Astrocyte of the hippocampus (primary cell): ENCODE results near the gene LRSAM1.

Experiments used
- DNase-seq: peaks from one replicate; pipeline ENCODE4 v3.0.0; 2011; ENCODE audit warnings: low read depth, low spot score

LRSAM1 gene

DNA sequence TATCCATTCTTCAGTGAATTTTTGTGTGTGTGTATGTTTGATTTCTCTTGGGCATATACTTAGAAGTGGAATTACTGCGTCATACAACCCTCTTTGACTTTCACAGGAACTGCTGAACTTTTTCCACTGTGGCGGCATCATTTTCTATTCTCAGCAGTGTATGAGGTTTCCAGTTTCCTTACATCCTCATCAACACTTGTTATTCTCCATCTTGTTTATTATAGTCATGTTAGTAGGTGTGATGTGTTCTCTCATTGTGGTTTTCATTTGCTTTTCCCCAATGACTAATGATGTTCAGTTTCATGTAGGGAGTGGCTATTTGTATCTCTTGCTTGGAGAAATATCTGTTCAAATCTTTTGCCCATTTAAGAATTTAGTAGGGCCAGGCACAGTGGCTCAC, 24.6 kb upstream of the LRSAM1 start:
- DNase-seq: no peak

DNA sequence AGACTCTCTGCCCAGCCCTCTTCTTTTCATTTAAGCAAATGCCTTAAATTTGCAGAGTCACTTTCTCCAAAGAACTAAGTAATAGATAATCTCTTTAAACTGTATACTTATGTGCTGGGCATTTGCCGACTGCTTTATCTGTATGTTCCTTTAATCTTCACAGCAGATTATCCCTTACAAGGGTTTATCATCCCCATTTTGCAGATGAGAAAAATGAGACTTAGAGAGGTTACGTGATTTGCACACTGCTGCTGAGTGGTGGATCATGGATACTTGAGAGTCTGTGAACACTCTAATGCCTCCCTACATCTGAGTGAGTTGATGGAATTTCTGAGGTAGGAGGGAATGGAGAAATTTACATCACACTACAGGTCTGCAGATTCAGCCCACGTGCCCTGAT, 23.0 kb upstream of the LRSAM1 start:
- DNase-seq: no peak

DNA sequence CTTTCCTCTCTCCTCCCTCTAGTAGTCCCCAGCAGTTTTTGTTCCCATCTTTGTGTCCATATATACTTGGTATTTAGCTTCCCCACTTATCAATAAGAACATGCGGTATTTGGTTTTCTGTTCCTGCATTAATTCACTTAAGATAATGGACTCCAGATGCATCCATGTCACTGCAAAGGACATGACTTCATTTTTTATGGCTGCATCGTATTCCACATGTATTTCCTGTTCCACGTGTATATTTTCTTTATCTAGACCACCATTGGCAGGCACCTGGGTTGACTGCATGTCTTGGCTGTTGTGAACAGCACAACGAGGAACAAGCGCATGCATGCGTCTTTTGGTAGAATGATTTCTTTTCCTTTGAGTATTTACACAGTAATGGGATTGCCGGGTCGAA, 20.9 kb upstream of the LRSAM1 start:
- DNase-seq: no peak

DNA sequence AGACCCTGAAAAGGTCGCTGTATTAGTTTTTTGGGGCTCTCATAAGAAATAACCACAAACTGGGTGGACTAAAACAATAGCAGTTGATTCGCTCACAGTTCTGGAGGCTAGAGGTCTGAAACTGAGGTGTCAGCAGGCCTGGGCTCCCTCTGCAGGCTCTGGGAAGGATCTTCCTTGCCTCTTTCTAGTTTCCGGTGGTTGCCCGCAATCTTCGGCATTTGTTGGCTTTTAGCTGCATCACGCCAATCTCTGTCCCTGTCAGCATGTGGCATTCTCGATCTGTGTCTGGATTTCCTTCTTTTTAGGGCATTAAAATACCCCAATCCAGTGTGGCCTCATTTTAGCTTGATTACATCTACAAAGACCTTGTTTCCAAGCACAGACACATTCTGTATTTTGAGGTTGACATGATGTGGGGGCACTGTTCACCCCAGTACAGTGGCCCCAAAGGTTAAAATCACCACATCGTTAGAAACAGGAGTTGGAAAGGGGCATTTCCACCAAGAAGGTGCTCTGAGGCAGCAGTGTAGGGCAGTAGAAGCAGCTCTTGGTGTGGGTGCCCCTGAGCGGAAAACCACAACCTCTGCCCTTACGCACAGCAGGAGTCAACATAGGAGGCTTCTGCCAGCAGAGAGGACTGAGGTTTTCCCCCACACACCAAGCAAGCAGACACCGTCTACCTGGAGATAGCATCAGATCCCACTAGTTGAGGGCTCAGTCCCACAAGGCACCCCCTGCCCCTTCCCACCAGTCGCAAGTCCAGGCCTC, 13.6 kb upstream of the LRSAM1 start:
- DNase-seq: no peak

DNA sequence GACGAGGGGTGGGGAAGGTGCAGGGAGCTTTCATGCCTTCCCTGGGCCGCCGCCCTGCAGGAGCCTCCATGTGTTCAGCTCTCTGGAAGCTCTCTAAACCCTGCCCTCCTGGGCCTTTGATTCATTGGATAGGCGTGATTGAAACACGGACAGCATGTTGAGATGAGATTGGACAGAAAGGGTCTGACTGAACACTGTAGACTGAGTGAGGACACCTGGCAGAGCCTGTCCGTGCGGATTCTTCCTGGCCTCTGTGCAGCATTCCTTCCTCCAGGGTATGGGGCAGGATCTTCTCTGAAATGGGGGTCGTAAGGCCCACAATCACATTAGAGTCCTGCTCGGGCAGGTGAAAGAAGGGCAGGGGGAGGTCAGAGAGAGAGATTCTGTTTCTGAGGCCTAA, 12.9 kb upstream of the LRSAM1 start:
- DNase-seq: no peak

DNA sequence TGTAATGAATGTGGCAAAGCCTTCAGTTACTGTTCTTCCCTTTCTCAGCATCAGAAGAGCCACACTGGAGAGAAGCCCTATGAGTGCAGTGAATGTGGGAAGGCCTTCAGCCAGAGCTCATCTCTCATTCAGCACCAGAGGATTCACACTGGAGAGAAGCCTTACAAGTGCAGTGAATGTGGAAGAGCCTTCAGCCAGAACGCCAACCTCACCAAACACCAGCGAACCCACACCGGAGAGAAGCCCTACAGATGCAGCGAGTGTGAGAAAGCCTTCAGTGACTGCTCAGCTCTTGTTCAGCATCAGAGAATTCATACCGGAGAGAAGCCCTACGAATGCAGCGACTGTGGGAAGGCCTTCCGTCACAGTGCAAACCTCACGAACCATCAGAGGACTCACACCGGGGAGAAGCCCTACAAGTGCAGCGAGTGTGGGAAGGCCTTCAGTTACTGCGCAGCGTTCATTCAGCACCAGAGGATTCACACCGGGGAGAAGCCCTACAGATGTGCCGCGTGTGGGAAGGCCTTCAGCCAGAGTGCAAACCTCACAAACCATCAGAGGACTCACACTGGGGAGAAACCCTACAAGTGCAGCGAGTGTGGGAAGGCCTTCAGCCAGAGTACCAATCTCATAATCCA, 6.9 kb upstream of the LRSAM1 start:
- no peak for DNase-seq

DNA sequence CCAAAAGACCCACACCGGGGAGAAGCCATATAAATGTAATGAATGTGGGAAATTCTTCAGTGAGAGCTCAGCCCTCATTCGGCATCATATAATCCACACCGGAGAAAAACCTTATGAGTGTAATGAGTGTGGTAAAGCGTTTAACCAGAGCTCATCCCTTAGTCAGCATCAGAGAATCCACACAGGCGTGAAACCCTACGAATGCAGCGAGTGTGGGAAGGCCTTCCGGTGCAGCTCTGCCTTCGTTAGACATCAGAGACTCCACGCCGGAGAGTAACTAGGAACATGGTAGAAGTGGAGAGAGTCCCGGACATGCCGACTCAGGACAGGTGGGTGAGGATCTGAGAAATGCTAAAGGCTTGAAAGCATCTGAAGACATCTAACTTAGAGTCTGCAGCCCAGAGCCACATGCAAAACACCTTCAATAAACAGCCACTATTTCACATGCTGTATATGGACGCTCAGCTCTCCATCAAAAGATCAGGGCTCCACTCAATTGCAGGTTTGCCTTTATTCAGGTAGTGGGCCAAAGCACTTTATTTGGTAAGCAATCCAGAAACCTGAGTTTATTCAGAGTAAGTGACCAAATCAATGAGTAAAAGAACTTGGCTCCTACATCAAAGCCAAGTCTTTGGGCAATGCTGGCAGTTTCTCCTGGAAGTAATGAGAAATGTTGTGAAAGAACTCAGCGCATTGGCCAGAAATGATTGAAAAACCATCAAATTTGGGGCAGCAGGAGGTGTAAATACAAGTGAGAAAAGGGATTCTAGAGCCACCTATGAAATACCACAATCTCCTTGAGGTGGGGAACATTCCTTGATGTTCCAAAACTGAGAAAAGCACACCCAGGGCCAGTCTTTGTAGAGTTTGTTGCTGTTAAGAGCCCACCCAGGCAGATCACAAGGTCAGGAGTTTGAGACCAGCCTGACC, 6.1 kb upstream of the LRSAM1 start:
- peak; percentile 69 for DNase-seq

DNA sequence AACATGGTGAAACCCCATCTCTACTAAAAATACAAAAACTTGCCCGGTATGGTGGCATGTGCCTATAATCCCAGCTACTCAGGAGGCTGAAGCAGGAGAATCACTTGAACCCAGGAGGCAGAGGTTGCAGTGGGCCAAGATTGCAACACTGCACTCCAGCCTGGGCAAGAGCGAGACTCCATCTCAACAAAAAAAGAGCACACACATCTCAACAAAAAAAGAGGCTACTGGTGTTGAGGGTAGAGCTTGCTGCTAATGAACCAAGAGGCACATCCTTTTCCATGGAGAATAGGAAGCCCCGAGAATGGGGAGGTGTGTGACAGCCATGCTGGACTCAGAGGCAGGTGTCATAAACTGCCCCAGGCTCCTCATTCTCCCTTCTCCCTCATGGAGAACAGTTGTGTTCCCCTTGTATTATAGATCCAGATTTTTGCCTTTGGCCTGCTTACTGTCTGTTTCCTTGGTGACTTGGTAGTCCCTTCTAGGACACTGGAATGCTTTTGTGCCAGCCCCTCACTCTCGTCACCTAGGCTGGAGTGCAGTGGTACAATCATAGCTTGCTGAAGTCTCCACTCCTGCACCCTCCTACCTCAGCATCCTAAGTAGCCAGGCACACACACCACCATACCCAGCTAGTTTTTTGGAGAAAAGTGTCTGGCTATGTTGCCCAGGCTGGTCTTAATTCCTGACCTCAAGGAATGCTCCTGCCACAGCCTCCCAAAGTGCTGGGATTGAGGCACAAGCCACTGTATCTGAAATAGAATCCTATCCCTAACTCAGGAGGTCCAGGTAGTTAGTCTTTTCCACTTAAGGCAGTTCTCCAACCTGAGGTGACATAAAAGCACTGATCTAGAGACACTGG, 5.2 kb upstream of the LRSAM1 start:
- DNase-seq: no peak

DNA sequence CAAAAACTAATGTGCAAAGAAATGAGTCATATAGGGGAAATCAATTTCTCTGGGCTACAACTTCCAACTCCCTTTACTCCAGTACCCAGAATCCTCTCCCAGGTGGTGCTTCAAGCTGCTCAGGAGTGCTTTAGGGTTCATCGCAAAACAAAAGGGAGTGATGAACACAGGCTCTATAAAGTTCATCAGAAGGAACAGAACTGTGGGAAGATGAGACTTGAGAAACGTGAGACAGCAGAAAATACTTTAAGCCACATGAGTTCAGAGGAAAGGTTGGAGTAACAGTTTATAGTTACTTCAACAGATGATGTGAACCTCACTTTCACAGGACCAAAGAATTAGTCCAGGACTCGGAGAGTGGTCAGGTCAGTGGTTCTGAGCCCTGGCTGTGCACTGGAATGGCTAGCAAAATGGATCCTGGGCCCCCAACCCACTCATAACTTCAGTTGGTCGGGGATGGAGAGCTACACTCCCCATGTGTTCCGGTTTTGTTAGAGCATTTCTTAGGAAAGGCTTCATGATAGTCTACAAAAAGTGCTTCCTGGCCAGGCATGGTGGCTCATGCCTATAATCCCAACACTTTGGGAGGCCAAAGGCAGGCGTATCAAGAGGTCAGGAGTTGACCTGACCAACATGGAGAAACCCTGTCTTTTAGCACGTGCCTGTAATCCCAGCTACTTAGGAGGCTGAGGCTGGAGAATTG, 4.4 kb upstream of the LRSAM1 start:
- no peak for DNase-seq

DNA sequence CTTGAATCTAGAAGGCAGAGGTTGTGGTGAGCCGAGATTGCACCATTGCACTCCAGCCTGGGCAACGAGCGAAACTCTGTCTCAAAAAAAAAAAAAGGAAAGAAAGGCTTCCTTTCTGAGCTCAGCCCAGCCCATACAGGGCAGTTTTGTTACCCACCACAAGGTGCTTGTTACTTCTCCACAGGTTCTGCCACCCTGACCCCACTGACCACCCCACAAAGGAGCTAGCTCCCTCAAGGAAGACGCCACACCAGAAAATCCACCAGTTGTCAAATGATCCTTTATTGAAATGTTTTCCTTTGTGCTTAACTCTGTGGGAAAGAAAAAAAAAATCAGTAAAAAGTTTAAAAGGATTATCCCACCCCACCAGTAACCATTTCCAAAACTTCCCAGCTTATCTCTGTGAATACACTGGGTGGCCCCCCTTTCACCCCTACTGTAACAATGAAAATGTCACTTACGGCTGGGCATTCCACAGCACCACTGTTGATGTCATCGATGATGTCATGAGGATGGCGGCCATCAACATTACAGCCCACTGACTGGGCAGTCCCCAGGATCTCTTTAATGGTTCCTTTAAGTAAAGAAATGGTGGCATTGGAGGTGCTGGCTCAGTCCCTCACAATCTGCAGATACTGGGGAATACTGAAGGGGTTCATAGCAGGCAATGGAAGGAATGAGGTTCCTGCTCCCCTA, 3.7 kb upstream of the LRSAM1 start:
- DNase-seq: no peak

DNA sequence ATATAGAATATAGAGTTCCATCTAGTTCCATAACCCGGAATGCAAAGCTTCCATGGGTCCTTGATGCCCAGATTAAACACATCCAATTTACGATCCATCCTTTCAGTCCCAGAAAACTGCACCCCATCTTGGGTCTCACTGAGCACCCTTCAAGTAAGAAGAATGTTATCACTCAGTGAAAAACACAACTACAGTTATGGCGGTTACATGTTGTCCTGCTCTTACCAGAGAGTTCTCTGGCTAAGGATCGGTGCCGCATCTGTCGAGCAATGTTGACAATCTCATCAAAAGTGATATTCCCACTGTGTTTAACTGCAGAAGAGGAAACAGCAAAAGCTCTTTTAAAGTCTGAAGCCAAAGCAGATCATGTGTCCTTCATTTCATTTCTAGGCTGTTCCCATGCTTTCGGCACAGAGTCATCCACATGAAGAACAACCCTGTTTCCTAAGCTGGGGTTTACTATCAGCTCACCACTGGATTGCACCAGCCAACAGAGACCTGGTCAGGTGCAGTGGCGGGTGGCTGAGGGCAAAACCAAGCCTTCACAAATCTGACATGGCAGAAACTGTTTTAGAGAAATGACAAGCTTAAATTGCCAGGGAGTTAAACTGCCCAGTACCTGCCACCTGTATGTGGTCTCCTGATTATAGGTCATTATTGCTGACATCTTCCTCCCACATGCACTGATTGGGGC, 3.1 kb upstream of the LRSAM1 start:
- no peak for DNase-seq

DNA sequence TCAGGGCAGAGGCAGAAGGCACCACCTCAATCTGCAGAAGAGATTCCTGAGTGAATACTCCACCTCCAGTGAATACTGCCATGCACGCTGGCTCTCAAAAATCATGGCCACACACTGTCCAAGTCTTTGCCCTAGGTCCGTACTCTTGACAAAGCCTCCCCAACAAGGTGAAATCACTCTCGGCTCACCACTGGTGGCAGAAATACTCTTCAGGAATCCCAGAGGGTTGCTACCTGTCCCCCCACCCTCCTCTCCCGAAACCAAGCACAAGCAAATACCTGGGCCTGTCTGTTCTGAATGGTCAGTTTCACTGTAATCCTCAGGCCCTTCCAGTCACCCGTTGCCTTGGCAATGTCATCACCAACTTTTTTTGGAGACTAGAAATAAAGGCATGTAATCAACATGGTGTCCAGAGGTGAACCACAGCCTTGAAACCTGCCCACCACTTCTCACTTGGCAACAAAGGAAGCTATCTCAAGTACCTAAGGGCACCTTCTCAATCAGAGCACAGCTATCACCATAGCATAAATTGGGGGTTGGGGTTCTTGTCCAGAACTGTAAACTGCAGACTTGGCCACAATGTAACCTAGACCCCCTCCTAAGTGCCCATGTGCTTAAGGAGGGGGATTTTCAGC, 1.9 kb upstream of the LRSAM1 start:
- DNase-seq: peak; percentile 26

DNA sequence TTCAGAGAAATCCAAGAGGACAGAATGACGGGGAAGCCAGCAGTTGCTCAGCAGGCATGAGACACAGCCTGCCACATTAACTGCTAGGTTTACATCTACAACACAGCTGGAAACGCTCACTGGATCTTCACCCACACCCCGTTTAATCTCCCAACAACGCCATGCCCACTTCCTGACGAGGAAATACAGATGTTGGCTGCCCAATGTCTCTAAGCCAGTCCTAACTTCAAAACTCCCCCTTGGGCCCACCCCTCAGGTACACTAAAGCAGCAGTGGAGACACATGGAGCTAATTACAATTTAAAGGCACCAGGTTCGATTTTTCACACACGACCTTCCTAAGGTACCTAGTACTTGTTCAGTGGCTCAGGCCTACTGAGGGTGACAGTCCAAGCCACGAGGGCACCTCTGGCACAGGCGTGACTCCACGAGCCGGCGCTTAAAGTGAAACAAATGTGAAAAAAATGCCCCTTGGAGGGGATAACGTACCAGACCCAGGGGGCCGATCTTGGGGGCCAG, 1.0 kb upstream of the LRSAM1 start:
- DNase-seq: peak; percentile 29

DNA sequence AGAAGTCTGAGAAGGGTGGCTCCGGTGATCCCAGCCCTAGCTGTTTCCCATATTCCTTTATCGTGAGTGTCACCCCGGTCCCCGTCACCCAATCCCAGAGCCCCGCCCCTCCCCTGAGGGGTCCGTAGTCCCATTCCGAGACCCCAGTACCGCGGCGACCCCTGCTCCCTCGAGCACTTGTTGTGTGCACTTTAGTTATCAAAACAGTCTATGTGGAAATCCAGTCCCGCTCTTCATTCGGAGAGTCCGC, 223 bp downstream of the LRSAM1 start:
- DNase-seq: no peak

DNA sequence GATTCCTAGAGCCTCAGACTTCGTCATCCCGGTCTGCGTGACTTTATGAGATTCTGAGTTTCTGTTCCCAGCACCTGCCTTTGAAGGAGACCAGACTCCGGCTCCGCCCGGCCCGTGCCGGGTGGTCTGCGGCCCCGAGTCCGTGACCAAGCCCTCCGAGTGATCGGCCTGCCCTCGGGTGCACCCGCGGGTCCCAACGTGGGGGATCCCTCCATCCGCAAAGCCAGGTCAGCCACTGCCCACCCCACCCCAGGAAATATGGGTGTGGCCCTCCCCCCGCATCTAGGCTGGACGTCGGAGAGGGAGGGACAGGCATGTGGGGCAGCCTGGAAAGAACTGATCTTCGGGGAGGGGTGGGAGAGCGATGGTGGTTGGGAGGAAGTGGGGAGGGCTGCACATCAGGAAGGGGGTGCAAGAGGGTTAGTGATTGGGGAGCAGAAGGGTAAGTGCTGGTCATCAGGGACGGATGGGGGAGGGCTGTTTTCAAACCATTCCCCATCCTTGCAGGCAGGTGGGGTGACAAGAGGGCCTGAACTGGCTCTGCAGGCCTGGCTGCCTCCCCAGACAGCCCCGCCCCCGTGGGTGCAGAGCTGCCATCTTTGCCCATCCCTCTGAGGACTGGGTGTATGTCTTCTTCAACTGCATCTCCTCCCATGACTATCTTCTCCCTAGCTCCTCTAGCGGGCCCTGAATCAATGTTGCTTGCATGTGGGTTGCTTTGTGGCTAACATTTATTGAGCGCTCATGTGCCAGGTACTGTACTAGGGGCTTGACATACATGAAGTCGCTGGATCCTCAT, 747 bp downstream of the LRSAM1 start:
- peak; percentile 74 for DNase-seq

DNA sequence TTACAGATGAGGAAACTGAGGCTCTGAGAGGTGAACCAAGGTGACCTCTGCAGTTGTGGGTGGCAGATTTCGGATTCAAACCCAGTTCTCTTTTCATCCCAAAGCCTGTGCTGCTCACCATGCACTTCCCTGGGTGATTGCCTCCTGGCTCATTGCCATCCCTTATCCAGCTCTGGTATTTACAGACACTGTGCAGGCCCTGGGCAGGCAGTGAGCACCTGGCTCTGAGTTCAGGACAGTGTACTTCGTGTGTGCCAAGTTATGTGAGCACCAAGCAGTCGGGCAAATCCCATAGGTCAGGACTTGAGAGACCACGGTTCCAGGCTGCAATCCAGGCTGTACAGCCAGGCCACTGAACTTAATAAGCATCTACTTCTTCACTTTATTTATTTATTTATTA, 1.4 kb downstream of the LRSAM1 start:
- DNase-seq: peak; percentile 65

DNA sequence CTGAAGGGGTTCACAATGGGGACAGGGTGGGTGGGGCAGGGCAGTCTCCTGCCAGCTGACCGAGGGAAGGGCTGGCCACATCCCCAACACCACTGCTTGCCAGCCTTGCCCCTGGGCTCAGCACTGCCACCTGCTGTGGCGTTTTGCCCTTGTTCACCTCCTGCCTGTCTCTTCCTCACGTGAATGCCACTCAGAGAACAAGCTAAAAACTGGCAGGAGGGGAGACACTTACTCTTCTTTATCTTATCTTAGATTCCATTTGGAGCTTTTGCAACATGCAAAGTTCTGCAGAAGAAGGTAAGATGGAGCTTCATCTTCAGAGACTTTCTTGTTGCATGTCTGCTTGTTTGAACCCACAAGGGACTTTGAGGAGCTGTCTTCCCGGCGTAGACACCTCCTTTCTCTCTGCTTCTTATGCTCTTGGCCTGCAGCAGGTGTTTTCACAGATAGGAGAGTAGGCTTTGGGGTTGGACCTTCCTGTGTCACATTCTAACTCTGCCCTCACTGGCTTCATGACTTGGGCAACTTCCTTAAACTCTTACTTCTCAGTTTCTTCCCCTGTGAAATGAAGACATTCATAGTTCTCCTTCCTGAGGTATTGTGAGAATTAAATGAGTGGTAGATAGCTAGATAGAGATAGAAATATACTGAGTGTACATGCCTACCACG, 4.1 kb downstream of the LRSAM1 start:
- no peak for DNase-seq
